GM12801 (cell line): ENCODE results near the gene TMOD1.
A peak's percentile ranks its signal among the peaks of the same experiment; 100 is the strongest.

Experiments used
- TF ChIP-seq, protein P1 (sequence below): IDR thresholded peaks from one replicate; pipeline ENCODE4 v1.5.1; 2011; ENCODE audit warnings: control low read depth; ENCODE audit not compliant: insufficient read length; ENCODE audit errors: extremely low read depth

The TMOD1 gene

DNA sequence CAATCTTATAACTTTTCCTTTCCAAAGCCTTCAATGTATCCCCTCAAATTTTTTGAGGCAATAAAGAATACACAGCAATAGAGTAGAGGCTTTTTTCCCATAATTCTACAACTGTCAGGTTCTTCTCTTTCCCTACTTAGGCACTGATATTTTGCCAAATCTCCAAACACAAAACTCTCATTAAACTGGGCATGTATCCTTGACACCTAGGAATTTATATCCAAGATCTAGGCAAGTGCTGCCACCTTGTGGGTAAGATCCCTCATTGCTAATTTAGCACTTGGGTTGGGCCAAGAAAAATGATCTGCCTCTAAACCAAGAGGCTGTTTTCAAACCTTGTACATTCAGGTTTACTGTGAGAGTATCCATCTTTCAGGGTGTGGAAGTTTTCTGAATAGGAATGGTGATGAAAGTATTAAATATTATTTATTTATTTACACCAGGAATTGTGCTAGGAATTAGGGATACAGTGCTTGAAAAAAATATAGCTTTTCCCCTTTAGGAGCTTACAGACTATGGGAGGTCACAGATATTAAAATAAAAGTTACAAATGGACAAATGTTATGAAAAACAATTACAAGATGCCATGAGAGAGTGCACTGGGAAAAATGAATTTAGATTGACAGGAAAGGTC, 114.1 kb downstream of the TMOD1 start:
- TF ChIP-seq, protein P1, sequence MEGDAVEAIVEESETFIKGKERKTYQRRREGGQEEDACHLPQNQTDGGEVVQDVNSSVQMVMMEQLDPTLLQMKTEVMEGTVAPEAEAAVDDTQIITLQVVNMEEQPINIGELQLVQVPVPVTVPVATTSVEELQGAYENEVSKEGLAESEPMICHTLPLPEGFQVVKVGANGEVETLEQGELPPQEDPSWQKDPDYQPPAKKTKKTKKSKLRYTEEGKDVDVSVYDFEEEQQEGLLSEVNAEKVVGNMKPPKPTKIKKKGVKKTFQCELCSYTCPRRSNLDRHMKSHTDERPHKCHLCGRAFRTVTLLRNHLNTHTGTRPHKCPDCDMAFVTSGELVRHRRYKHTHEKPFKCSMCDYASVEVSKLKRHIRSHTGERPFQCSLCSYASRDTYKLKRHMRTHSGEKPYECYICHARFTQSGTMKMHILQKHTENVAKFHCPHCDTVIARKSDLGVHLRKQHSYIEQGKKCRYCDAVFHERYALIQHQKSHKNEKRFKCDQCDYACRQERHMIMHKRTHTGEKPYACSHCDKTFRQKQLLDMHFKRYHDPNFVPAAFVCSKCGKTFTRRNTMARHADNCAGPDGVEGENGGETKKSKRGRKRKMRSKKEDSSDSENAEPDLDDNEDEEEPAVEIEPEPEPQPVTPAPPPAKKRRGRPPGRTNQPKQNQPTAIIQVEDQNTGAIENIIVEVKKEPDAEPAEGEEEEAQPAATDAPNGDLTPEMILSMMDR, result peak; percentile 25

DNA sequence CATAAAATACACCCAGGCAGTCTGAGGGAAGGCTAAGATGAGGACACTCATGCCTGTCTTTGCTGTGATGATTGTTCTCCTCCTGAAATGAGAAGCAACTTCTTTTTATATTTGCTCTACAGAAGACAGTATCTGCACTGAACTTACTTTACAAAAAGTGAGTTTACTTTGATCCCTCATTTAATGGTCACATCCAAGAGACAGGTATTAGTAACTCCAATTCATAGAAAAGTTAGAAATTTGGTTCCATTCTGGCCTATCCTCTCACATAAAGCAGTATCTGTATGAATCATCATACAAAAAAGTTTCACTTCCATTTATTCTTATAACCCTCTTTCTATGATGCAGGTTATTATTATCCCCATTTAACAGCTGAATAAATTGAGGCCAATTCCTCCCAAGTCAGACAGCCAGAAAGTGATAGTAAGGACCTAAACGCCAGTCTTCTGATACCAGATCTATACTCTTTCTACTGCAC, 116.5 kb downstream of the TMOD1 start:
- TF ChIP-seq, protein P1, result no peak

DNA sequence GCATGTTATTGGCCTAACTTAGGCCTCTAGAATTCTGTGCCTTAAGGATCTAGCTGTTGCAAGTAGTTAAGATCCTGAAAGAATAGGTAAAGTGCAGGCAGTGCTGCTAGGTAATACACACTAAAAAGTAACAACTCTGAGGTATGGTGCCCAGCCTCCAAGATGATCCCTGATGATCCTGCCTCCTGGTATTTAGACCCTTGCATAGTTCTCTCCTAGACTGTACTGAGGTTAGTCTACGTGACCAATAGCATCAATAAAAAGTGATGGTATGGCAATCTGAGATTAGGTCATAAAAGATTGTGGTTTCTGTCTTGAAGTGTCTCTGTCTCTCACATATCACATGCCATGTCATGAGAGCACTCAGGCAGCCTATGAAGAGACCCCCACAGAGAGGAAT, 122.5 kb downstream of the TMOD1 start:
- TF ChIP-seq, protein P1, result no peak

DNA sequence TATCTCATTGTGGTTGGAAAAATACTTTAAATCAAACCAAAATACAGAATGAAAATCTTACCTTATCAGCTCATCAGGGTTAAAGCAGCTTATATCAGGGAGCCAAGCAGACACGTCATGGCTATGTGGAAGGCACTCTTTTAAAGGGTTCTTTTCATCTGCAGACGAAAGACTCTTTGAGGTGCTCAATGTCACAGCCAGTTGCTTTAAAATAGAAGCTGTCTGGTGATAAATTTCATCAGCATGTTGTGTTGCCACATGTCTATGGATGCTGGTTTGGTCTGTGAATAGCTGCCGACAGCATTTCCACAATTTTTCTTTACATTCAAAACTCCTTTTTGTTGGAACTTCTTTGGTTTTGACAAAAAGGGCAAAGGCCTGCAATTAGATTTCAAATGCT, 124.2 kb downstream of the TMOD1 start:
- TF ChIP-seq, protein P1, result no peak

DNA sequence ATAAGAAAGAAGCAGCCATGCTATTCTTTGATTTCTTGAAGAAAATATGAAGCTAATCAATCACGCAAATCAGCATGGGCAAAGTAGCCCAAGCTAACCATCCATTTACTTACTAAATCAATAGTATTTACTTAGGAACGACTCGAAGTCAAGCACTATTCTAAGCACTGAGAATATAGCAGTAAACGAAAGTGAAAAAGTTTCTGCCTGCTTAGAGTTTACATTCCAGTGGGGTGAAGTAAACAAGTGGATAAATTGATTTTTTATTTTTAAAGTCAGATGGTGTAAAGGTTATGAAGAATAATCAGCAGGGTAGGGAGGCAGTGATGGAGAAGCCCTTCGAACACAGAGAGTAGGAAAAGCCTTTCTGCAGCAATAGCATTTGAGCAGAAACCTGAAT, 126.2 kb downstream of the TMOD1 start:
- TF ChIP-seq, protein P1, result no peak

DNA sequence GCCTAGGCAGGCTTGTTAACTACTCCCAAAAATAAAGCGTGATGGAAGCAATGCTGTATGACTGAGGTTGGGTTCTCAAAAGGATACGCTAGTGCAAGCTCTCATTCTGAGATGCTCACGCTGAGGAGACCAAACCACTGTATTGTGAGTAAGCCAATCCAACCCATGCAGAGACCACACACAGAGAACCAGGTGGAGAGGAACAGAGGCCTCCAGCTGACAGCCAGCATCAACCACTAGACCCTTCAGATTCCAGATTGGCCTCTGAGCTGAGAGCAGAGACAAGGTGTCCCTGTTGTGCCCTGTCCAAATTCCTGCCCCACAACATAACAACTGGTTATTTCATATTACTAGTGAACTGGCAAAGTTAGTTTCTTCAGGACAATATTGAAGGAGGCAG, 127.2 kb downstream of the TMOD1 start:
- TF ChIP-seq, protein P1, result no peak

DNA sequence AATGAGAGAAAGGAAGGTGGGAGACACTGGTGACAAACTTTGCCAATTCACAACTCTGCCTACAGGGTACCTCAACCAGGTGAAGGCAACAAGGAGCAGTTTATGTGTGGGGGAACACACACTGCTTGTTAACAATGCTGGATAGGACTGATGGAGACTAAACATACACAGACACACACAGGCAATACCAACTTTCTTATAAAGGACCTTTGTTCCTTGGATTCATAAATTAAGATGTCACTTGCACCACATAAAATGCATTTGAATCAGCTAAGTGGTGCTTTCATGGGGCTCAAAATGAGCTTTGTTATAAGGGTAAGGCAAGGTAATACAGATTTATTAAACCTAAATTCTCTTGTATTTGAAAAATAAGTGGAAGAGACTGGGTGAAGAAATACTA, 127.7 kb downstream of the TMOD1 start:
- TF ChIP-seq, protein P1, result no peak
